GM21576 (cell line): ENCODE results near the gene ZNF76.
"Not testable (repeated sequence)": the region's sequence is repeated elsewhere in the genome, so short reads cannot be mapped to it uniquely, and the experiment has no call there.

ENCODE experiments used
- ATAC-seq: cut with Tn5 transposase; IDR thresholded peaks from one replicate; pipeline ENCODE4 v1.9.1; 2021; ENCODE audit warnings: mild to moderate bottlenecking, moderate library complexity; ENCODE audit not compliant: unreplicated experiment

The ZNF76 gene

GRCh38 chr6:35321091-35321490 is 61.6 kb downstream of the ZNF76 start:
- no peak for ATAC-seq

GRCh38 chr6:35327349-35328027 is 68.0 kb downstream of the ZNF76 start:
- peak; percentile 52 for ATAC-seq

DNA sequence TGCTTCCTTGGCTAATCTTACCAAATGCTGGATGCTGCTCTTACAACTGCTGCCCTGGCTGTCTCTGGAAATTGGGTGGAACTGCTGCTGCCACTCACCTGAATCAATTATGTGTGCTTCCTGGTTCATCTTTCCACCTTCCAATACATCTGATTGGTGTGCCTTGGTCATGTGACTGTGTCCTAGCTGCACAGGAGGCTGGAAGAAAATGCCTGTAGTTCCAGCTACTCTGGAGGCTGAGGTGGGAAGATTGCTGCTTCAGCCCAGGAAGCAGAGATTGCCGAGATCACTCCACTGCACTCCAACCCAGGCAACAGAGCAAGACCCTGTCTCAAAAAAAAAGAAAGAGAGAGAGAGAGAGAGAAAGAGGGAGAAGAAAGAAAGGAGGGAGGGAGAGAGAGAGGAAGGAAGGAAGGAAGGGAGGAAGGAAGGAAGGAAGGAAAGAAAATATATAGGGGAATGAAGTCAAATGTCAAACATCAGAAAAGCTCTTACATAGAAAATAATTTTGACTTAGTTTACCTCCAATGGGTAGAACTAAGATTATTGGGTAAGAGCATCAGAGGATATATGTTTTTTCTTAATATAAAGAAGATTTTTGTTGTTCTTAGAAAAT is 68.7 kb downstream of the ZNF76 start:
- no peak for ATAC-seq

GRCh38 chr6:35328965-35329364 is 69.4 kb downstream of the ZNF76 start:
- not testable (repeated sequence) for ATAC-seq

DNA sequence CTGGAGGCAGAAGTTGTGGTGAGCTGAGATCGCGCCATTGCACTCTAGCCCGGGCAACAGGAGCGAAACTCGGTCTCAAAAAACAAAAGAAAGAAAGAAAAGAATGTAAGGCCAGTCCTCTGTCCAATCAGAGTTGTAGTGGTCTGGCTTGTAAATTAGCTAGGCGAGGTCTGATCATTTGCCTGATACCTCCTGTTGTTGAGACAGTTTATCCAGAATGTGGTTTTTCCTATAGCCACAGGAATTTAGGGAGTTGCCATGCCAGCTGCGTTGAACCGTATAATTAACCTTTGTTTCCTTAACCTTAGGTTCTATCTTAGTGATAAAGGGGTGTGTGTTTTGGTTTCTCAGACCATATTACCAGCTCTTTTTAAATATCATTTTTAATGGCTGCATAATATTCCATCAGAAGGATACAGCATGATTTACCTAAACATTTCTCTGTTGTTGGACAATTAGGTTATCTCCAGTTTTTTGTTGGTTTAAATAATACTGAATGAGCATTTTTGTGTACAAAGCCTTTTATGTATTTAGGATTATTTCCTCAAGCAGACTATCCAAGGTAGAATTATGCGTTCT is 71.1 kb downstream of the ZNF76 start:
- no peak for ATAC-seq

DNA sequence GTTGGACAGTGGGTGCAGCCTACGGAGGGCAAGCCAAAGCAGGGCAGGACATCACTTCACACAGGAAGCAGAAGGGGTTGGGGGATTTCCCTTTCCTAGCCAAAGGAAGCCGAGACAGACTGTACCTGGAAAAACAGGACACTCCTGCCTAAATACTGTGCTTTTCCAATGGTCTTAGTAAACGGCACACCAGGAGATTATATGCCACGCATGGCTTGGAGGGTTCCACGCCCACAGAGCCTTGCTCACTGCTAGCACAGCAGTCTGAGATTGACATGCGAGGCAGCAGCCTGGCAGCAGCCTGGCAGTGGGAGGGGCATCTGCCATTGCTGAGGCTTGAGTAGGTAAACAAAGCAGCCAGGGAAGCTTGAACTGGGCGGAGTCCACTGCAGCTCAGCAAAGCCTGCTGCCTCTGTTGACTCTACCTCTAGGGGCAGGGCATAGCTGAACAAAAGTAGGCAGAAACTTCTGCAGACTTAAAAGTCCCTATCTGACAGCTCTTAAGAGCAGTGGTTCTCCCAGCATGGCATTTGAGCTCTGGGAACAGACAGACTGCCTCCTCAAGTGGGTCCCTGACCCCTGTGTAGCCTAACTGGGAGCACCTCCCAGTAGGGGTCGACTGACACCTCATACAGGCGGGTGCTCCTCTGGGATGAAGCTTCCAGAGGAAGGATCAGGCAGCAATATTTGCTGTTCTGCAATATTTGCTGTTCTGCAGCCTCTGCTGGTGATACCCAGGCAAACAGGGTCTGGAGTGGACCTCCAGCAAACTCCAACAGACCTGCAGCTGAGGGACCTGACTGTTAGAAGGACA is 72.7 kb downstream of the ZNF76 start:
- ATAC-seq: not testable (repeated sequence)

DNA sequence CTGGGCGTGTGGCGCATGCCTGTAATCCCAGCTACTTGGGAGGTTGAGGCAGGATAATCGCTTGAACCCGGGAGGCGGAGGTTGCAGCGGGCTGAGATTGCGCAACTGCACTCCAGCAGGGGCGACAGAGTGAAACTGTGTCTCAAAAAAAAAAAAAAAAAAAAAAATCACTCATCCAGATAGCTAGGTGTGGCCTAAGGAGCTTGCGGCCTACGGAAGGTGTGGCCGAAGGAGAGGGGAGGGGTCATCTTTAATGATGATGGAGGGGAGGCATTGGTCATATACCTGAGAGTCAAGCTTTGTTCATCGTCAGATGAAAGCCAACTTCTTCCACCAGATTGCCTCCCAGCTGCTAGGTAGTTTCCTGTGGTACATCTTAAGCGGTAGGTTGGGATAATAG is 82.0 kb downstream of the ZNF76 start:
- no peak for ATAC-seq

DNA sequence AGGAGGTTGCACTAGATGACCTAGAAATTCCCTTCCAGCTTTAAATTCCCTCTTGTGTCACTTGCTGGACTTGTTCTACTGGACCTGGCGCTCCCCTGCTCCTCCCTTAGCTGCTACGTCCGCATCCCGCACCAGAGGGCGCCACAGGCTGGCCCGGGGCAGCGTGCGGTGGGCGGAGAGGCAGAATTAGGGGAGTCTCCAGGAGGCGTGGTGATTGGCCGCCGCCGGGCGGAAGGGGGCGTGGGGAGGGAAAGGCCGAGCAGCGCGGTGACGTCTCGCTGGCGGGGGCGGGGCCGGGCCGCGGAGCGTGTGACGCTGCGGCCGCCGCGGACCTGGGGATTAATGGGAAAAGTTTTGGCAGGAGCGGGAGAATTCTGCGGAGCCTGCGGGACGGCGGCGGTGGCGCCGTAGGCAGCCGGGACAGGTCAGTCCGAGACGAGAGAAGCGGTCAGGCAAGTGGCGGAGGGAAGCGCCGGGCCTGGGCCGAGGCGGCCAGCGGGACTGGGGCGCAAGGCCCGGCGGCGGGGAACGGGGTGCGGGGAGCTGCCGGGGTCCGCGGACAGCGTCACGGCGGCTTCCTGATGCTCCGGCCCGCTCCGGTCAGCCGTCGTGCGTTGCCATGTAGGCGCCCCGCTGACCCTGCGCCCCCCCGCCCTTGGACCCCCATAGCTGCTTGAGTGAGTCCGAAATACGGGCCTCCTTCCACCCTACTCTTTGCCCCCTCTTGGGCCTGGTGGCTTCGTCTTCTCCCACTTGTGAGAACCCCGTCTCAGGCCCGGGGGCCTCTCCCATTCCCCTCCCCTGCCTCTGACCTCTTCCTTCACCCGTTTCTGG is 82.9 kb downstream of the ZNF76 start, which contains the start of gene PPARD:
PPARD (plus strand) TSS at position 301 of the 834 bp plus-strand sequence. CDS start 68,530 bp downstream, outside the sequence.
- peak; percentile 93 for ATAC-seq

DNA sequence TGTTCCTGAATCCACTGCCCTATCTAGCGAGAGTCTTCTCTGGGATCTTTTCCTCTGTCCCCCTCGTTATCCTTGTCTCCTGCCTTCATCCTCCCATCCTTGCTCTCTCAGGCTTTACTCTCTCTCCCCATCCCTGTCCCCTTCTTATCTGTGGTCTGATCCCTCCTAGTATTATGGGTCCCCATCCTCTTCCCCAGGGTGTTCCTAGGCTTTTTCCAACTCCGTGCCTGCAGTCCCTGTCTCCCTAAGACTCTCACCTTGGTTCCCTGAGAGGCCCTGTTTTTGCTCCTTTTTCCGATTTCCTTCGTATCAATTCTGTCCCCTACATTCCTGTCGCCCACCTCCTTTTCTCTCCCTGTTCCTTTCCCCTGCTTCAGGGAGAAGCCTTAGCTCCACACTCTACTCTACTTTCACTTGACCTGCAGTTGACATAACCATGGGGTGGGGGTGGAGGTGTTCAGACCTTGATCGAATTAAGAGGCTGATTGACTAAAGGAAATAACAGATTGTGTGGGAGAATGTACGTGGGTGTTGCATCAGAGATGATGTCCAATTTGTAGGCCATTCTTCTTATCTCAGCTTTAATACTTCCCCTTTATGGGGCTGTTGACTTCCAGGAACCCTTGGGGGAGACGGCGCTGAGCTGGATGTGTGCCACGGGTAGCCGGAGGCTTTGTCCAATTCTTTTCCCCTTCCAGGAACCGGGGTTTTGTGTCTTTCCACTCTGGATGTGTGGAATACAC is 83.7 kb downstream of the ZNF76 start:
- no peak for ATAC-seq

GRCh38 chr6:35343835-35344550 is 84.5 kb downstream of the ZNF76 start:
- ATAC-seq: no peak
